H9 (cell line): Measurements from ENCODE around the gene TST. TPM values are rescaled to one million over a fixed set of nuclear protein-coding genes. Genes with fewer than 3 reads are reported as not detected.

ENCODE experiments used
- DNase-seq: peaks from one replicate; pipeline ENCODE4 v3.0.0-alpha.2; 2017
- H2AFZ ChIP-seq: one replicate; pipeline ENCODE4 v1.6.1; 2013; ENCODE audit warnings: mild to moderate bottlenecking, low read length, control low read depth, moderate library complexity
- H2AK5ac ChIP-seq: 2 replicates; pipeline ENCODE4 v1.6.1; 2013; ENCODE audit warnings: low read length, control low read depth, mixed read lengths; ENCODE audit not compliant: insufficient read length
- H2BK120ac ChIP-seq: one replicate; pipeline ENCODE4 v1.6.1; 2013; ENCODE audit warnings: low read depth, mild to moderate bottlenecking, low read length, control low read depth, inconsistent platforms; ENCODE audit not compliant: poor library complexity, severe bottlenecking
- H2BK12ac ChIP-seq: 2 replicates; pipeline ENCODE4 v1.6.1; 2013; ENCODE audit warnings: low read length, control low read depth, mixed read lengths, low read depth; ENCODE audit not compliant: insufficient read length
- H2BK15ac ChIP-seq: 2 replicates; pipeline ENCODE4 v1.6.1; 2013; ENCODE audit warnings: low read depth, low read length, control low read depth
- H2BK20ac ChIP-seq: one replicate; pipeline ENCODE4 v1.6.1; 2013; ENCODE audit warnings: low read depth, mild to moderate bottlenecking, low read length, control low read depth, inconsistent platforms; ENCODE audit not compliant: poor library complexity, severe bottlenecking
- H2BK5ac ChIP-seq: 2 replicates; pipeline ENCODE4 v1.6.1; 2013; ENCODE audit warnings: low read length, control low read depth, mixed read lengths; ENCODE audit not compliant: insufficient read length
- H3K14ac ChIP-seq: 2 replicates; pipeline ENCODE4 v1.6.1; 2013; ENCODE audit warnings: low read length, control low read depth; ENCODE audit not compliant: insufficient read depth
- H3K18ac ChIP-seq: 2 replicates; pipeline ENCODE4 v1.6.1; 2013; ENCODE audit warnings: low read depth, mild to moderate bottlenecking, mixed read lengths, low read length, control low read depth; ENCODE audit not compliant: insufficient read length
- H3K23ac ChIP-seq: 2 replicates; pipeline ENCODE4 v1.6.1; 2013; ENCODE audit warnings: low read length, control low read depth, mixed read lengths, low read depth; ENCODE audit not compliant: insufficient read length
- H3K23me2 ChIP-seq: 2 replicates; pipeline ENCODE4 v1.6.1; 2013; ENCODE audit warnings: low read depth, mild to moderate bottlenecking, mixed read lengths, low read length, control low read depth; ENCODE audit not compliant: insufficient read length, poor library complexity, severe bottlenecking
- H3K27ac ChIP-seq: 2 replicates; pipeline ENCODE4 v1.5.1; 2013; ENCODE audit warnings: low read length, control low read depth, mixed read lengths, low read depth; ENCODE audit not compliant: insufficient read length
- H3K27me3 ChIP-seq: 2 replicates; pipeline ENCODE4 v1.6.1; 2013; ENCODE audit warnings: low read length, control low read depth, inconsistent platforms; ENCODE audit not compliant: insufficient read depth
- H3K4ac ChIP-seq: 2 replicates; pipeline ENCODE4 v1.6.1; 2013; ENCODE audit warnings: low read depth, mild to moderate bottlenecking, control low read depth, inconsistent platforms, low read length, moderate library complexity
- H3K4me1 ChIP-seq: 2 replicates; pipeline ENCODE4 v1.6.1; 2013; ENCODE audit warnings: low read length, control low read depth, inconsistent platforms; ENCODE audit not compliant: insufficient read depth
- H3K4me2 ChIP-seq: 2 replicates; pipeline ENCODE4 v1.6.1; 2013; ENCODE audit warnings: low read length, control low read depth, mixed read lengths; ENCODE audit not compliant: insufficient read length, insufficient read depth
- H3K56ac ChIP-seq: 2 replicates; pipeline ENCODE4 v1.6.1; 2013; ENCODE audit warnings: low read depth, mild to moderate bottlenecking, mixed read lengths, low read length, control low read depth; ENCODE audit not compliant: insufficient read length
- H3K79me1 ChIP-seq: 2 replicates; pipeline ENCODE4 v1.6.1; 2013; ENCODE audit warnings: low read depth, mild to moderate bottlenecking, moderate library complexity, low read length, control low read depth, inconsistent platforms; ENCODE audit not compliant: insufficient read depth, poor library complexity, severe bottlenecking
- H3K79me2 ChIP-seq: 2 replicates; pipeline ENCODE4 v1.6.1; 2013; ENCODE audit warnings: low read length, control low read depth, inconsistent platforms; ENCODE audit not compliant: insufficient read depth
- H3K9ac ChIP-seq: 2 replicates; pipeline ENCODE4 v1.6.1; 2013; ENCODE audit warnings: low read length, control low read depth, mixed read lengths; ENCODE audit not compliant: insufficient read length; ENCODE audit errors: extremely low read depth
- H3K9me3 ChIP-seq: one replicate; pipeline ENCODE4 v1.6.1; 2013; ENCODE audit warnings: low read depth, low read length, inconsistent platforms; ENCODE audit not compliant: control insufficient read depth
- H3T11ph ChIP-seq: one replicate; pipeline ENCODE4 v1.6.1; 2013; ENCODE audit warnings: mild to moderate bottlenecking, low read length, control low read depth, inconsistent platforms
- H4K20me1 ChIP-seq: one replicate; pipeline ENCODE4 v1.6.1; 2013; ENCODE audit not compliant: control insufficient read depth, insufficient read length, insufficient read depth
- H4K5ac ChIP-seq: 2 replicates; pipeline ENCODE4 v1.6.1; 2013; ENCODE audit warnings: low read depth, mild to moderate bottlenecking, mixed read lengths, low read length, control low read depth; ENCODE audit not compliant: insufficient read length
- H4K8ac ChIP-seq: replicated peaks from 2 replicates; pipeline ENCODE4 v1.6.1; 2013; ENCODE audit warnings: low read length, control low read depth, mixed read lengths, low read depth; ENCODE audit not compliant: insufficient read length
- H4K91ac ChIP-seq: 2 replicates; pipeline ENCODE4 v1.6.1; 2013; ENCODE audit warnings: low read depth, mild to moderate bottlenecking, moderate library complexity, mixed read lengths, low read length, control low read depth; ENCODE audit not compliant: insufficient read length
- H3K27ac Mint-ChIP-seq, 3 experiments: 2 replicates in 2 of 3; 3 replicates in 1 of 3; pipeline ENCODE4 v1.8.0; 2020 to 2021; ENCODE audit warnings: mixed read lengths in 3 of 3, mild to moderate bottlenecking in 1 of 3, moderate library complexity in 1 of 3
- H3K27me3 Mint-ChIP-seq: 2 replicates; pipeline ENCODE4 v1.8.0; 2021; ENCODE audit warnings: low read depth, mild to moderate bottlenecking, moderate library complexity, mixed read lengths
- H3K36me3 Mint-ChIP-seq, 3 experiments: 2 replicates in 2 of 3; 3 replicates in 1 of 3; pipeline ENCODE4 v1.8.0; 2020 to 2021; ENCODE audit warnings: low read depth in 3 of 3, mixed read lengths in 3 of 3; ENCODE audit not compliant: insufficient read depth in 1 of 3
- H3K4me1 Mint-ChIP-seq, 2 experiments: 2 replicates each; pipeline ENCODE4 v1.8.0; 2020; ENCODE audit warnings: mixed read lengths in 2 of 2
- H3K4me3 Mint-ChIP-seq, 2 experiments: 2 replicates in 1 of 2; 3 replicates in 1 of 2; pipeline ENCODE4 v1.8.0; 2020 to 2021; ENCODE audit warnings: mild to moderate bottlenecking in 2 of 2, mixed read lengths in 2 of 2, moderate library complexity in 1 of 2
- H3K9me3 Mint-ChIP-seq, 2 experiments: 2 replicates in 1 of 2; 3 replicates in 1 of 2; pipeline ENCODE4 v1.8.0; 2020; ENCODE audit warnings: mild to moderate bottlenecking in 2 of 2, mixed read lengths in 2 of 2, moderate library complexity in 1 of 2
- CTCF ChIP-seq: fragments of 200-600 bp; sonication (generic); conservative IDR thresholded peaks from 3 replicates; pipeline ENCODE4 v1.8.0; 2021; ENCODE audit warnings: antibody characterized with exemption, mild to moderate bottlenecking
- WGBS: extraction: QIAGEN DNeasy Blood & Tissue Kit; methylation state at CpG from one replicate; pipeline ENCODE4 v1.1.7; 2013; ENCODE audit warnings: missing lambda C conversion rate, low lambda C conversion rate, mixed read lengths; ENCODE audit not compliant: insufficient read length; ENCODE audit errors: extremely low coverage; 5-methylcytosine and 5-hydroxymethylcytosine counted together
- total RNA-seq: library from RNA; stranded (reverse); gene quantifications from 2 replicates; pipeline ENCODE4 v1.2.1, GENCODE V29; 2021

Gene TST
- total RNA-seq, 1 experiment from 2014 or later, result 31.9 TPM

- Histone ChIP-seq H2BK5ac (no peak overlapping the region), H3K9ac (no peak overlapping the region), H3K14ac (no peak overlapping the region), H3K4me1 (no peaks in the 10 kb centered on the region), H3K23ac (no peak overlapping the region), H2BK120ac (no peak overlapping the region), H4K20me1 (no peaks in the 10 kb centered on the region), H4K8ac (no peak overlapping the region), H3K4ac (no peak overlapping the region), H3K18ac (no peak overlapping the region), H3K23me2 (no peaks in the 10 kb centered on the region), H2BK20ac (no peak overlapping the region), H3K79me2 (no peaks in the 10 kb centered on the region), H3K27ac (no peak overlapping the region), H4K5ac (no peak overlapping the region), H2BK15ac (no peak overlapping the region), H3K9me3 (no peaks in the 10 kb centered on the region), H3K27me3 (no peaks in the 10 kb centered on the region), H3K56ac (no peak overlapping the region), H3T11ph (no peak overlapping the region), H3K4me2 (no peak overlapping the region), H2BK12ac (no peak overlapping the region), H2AK5ac (no peak overlapping the region), H4K91ac (no peak overlapping the region), H3K79me1 (no peaks in the 10 kb centered on the region), H2AFZ (no peak overlapping the region)
- peaks cover 33% of the 10 kb centered on the region for H3K27me3 Mint-ChIP-seq
- no peak overlapping the region for H3K27ac Mint-ChIP-seq
- H3K4me3 Mint-ChIP-seq, result no peak overlapping the region
- H3K36me3 Mint-ChIP-seq, result no peaks in the 10 kb centered on the region; a peak in 1 of 7 replicates
- peaks cover 10 to 20% of the 10 kb centered on the region in 2 experiments for H3K4me1 Mint-ChIP-seq
- peaks cover 5 to 7% of the 10 kb centered on the region in 2 experiments; a peak in 4 of 5 replicates for H3K9me3 Mint-ChIP-seq
- DNase-seq, result no peak
- WGBS, result no CpG with 5 or more reads among the region's 2 CpGs
- no peak for TF ChIP-seq CTCF
These were observed 55.9 kb downstream of the TST start for GRCh38 chr22:36963302-36963701.
